Limb (tissue), 2 donors: ENCODE results near the gene MCC.

Experiments used
- DNase-seq, 2 donors: peaks; one replicate each; pipeline ENCODE4 v3.0.0-alpha.2; 2016; ENCODE audit errors: extremely low spot score in 2 of 2

Gene MCC

DNA sequence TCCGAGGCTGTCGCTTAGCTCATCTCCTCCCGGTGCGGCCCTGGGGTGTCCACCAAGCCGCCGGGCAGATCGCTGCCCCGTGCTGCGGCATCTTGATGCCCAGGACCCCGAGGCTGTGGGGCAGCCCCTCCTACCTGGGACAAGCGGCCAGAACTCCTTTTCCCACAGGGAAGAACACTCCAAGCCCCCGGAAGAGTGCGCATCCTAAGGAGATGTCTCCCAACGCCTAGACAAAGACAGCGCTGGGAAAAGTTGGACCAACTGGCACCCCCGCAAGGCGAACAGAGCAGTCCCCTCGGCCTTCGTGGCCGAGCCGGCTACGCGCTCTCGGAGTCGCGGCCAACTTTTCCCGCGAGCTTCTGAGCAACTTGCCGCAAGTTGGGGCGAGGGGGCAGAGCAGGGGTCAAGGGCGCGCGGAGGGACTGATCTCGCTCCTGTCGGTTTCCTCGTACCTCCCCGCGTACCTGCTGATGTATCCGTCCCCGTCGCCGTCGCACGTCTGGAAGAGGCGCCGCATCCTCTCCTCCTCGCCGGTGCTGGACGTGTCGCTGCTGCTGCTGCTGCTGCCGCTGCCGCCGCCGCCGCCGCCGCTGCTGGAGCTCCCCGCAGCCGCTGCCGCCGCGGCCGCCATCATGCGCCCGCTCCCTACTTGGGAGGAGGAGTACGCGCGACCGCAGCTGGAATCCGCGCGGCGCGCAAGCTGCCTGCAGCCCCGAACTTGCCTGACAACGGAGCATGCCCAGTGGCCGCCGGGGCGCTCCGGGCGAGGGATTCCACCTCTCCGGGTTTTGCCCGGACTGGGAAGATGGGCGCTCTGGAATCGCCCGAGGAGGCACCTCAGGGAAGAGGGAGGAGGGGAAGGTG lies at the start of gene MCC:
TSS of gene MCC (minus strand) at position 673 of the 864 bp plus-strand sequence.
- peak; percentile 62 to 91 for DNase-seq

GRCh38 chr5:113531481-113532159 lies 43.4 kb upstream of the MCC start:
- DNase-seq = no peak

DNA sequence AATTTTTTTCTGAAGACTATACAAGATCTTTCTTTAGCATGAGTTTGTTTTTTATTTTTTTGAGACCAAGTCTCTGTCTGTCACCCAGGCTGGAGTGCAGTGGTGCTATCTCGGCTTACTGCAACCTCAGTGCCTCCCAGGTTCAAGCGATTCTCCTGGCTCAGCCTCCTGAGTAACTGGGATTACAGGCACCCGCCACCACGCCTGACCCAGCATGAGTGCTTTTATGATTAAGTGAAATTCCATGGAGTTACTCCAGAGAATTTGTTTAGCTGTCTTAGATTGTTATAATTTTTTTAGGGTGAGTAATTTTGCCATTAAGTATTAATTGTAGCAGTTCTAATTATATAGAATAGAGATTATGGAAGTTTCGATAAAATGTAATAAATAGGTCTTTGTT lies 39.5 kb upstream of the MCC start:
- no peak for DNase-seq

DNA sequence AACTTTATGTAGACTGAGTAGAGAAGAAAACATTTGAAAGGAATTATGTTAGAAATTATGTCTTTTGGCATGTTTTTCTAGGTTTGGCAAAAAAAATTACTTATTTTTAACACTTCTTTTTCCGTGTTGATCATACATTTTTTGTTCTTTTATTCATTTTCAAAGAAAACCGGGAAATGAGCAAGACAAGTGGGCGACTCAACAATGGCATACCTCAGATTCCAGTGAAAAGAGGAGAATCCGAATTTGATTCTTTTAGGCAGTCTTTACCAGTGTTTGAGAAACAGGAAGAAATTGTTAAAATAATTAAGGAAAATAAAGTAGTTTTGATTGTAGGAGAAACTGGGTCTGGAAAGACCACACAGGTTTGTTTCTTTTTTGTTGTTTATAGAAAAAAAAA lies 38.2 kb upstream of the MCC start:
- no peak for DNase-seq

DNA sequence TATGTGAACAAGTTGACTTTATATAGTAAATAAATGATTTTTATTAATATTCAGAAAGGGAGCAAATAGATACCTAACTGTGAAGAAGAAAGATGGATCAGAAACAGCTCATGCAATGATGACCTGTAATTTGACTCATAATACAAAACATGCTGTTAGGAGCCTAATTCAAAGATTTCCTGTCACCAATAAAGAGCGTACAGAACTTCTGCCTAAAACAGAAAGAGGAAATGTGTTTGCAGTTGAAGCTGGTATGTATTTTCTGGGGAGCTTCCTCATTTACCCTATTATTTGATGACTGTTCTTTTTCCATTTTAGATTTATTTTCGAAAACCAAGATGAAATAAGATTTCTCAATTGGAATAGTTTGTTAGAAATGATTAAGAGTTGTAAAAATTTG lies 36.7 kb upstream of the MCC start:
- no peak for DNase-seq

DNA sequence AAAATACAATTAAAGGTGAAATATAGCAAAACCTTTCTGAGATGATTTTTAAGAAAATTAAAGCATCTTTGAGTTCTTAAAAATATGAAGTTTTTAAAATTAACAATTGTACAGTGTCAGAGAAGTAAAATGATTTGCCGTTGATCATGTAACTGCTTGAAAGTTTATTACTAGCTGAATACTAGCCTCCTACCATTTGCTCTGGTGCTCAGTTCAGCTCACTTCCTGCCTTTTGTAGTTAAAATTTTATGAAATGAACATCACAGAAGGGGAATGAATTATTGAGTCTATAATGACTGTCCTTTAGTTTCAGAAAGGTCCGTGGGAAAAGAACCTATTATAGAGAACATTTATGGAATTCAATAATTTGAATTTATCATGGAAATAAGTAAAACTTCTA lies 34.9 kb upstream of the MCC start:
- DNase-seq = no peak

- DNase-seq = no peak
Measured at GRCh38 chr5:113520899-113521298, 32.6 kb upstream of the MCC start.

GRCh38 chr5:113520429-113520828 lies 32.2 kb upstream of the MCC start:
- no peak for DNase-seq

GRCh38 chr5:113519412-113519811 lies 31.2 kb upstream of the MCC start:
- DNase-seq = no peak

DNA sequence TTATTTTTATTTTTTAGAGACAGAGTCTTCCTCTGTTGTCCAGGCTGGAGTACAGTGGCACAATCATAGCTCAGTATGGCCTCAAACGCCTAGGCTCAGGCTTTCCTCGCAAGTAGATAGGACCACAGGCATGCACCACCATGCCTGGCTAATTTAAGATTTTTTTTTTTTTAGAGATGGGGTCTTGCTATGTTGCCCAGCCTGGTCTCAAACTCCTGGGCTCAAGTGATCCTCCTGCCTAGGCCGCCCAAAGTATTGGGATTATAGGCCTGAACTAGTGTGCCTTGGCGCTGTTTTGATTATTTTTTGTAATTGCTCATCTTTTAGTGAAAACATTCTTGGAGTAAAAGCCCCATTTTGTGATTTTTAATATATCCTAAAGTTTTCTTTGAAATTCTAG lies 30.6 kb upstream of the MCC start:
- no peak for DNase-seq

GRCh38 chr5:113514289-113514635 lies 26.0 kb upstream of the MCC start:
- DNase-seq = no peak

GRCh38 chr5:113513384-113514288 lies 25.4 kb upstream of the MCC start, which contains the start of gene YTHDC2:
Gene YTHDC2, plus strand, starts transcription at chr5:113513694. Its CDS starts 202 bp downstream, at chr5:113513896.
- DNase-seq = peak; percentile 93 to 94

GRCh38 chr5:113512341-113512740 lies 24.1 kb upstream of the MCC start:
- DNase-seq = no peak

DNA sequence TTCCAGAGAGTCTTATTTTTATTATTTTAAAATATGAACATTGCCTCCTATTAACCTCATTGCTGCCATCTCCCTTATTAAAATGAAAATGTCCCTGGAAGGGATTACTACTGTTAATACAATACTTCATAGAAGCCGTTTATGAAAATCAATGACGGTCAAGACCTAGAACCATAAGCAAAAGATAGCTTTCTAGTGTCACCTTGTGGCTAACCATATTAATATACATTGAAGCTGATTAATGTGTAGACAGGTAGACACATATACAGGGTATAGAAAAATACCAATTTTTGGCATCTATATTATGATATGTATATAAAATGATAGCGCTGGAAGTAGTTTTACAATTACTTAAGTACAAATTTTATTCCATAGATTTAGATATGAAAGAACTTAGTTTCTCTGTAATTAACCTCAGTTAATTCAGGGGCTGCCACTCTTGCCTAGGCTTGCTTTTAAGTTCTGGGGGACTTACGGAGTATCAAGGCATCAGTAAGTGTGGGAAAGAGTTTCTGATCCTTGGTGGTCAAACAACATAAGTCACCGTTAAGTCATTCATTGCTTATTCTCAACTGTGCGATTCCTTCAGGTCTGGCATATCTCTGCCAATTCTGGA lies 22.7 kb upstream of the MCC start:
- DNase-seq = peak in 1 of 2 donors; percentile 60

- DNase-seq = no peak
Measured at GRCh38 chr5:113508756-113509155, 20.5 kb upstream of the MCC start.

DNA sequence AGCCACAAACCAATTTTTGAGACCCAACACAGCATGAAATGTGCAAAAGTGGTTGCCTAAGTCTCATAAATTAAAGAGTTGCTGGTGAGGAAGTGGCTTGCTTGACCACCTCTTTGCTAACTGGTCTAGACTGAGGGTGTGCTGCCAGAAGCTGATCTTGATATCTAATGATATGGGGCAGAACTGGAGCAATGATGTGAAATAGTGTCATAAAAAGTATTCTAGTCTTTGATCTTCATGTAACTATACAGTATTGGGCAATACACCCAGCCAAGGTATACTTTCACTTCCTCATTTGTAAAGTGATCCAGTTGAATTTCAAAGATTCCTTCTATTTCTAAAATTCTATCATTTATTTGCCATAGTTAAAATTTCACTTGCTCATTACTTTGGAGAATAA lies 19.3 kb upstream of the MCC start:
- DNase-seq = no peak

- DNase-seq = no peak
Measured at GRCh38 chr5:113505181-113505580, 16.9 kb upstream of the MCC start.

DNA sequence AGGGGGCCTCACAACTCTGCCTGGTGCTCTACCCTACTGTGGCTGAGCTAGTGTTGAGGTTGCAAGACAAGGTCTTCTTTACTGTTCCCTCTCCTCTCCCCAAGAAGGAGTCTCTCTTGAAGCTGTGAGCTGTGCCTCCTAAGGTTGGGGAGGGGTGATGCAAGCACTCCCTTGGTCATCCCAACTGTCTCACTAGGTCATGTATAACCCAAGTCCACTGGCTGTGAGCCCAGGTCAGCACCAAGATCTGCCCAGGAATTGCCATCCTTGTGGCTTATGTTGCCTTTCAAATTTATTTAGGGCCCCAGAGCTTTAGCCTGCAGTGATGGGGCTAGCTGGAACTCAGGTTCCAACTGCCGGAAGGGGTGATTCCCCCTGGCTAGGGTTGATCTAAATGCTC lies 14.9 kb upstream of the MCC start:
- no peak for DNase-seq

GRCh38 chr5:113502073-113502472 lies 13.8 kb upstream of the MCC start:
- DNase-seq = no peak

- no peak for DNase-seq
Measured at GRCh38 chr5:113495422-113495841, 7.2 kb upstream of the MCC start.

- DNase-seq = no peak
Measured at GRCh38 chr5:113493446-113493845, 5.2 kb upstream of the MCC start.
